ENCODE data around the gene AQP12A. TPM values are rescaled to one million over a fixed set of nuclear protein-coding genes. Genes with fewer than 3 reads are reported as not detected.
A peak's percentile ranks its signal among the peaks of the same experiment; 100 is the strongest.
"Not testable (repeated sequence)": the region's sequence is repeated elsewhere in the genome, so short reads cannot be mapped to it uniquely, and the experiment has no call there.

AQP12A gene
- polyA plus RNA-seq, 1 donor from 2014 or later: not detected

DNA sequence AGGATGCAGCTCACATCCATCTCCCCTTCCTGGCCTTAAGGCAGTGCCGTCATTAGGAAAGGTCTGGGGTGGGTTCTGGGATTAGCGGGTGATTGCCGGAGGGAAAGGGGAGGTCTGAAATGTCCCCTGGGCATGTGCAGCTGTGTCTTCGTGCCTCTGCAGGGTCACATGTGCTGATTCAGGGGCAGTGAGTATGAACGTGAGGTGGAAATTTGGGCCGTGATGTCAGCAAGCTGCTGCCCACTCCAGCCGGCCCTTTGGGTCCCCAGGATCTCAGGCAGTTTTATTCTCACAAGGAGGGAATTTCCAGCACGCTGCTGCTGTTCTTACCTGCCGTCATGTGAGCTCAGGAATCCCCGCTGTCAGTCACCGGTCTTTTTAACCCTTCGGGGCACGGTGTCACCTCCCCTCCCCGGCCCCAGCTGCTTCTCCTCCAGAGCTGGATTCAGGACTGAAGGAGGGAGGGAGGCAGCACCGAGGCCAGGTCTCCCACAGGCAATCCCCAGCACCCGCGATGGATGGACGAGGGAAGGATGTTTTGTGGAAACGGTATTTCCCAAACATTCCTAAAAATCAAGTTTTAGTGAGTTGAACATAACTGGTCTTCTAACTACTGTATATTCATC, 42.9 kb upstream of the AQP12A start:
- Mint-ChIP-seq H3K27ac (peak overlapping the region in 1 of 3 donors; percentile 20), H3K4me3 (no peak overlapping the region), H3K36me3 (no peaks in the 10 kb centered on the region), H3K27me3 (peaks cover 38% of the 10 kb centered on the region), H3K9me3 (peaks cover 0 to 4% (median 2%) of the 10 kb centered on the region in 3 donors), H3K4me1 (peaks cover 0 to 2% (median 2%) of the 10 kb centered on the region in 3 donors)

DNA sequence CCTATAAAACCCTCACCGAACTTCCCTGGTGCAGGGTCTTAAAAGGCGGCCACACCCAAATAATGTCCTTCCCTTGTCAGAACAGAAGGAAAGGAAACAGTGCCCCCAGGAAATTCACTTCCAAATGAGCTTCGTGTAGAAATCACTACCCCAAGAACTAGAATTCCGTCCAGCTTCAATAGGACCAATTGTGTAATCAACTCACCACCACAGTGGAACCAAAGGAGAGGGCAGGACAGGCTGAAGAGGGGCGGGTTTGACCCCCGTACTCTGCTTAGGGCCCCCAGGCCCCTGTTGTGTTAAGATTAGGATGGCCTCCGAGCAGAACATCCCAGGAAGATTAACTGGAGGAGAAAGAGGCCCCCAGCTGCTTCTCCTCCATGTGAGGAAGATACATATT, 42.3 kb upstream of the AQP12A start:
- H3K27ac Mint-ChIP-seq: no peak overlapping the region
- peaks cover 38% of the 10 kb centered on the region for H3K27me3 Mint-ChIP-seq
- peaks cover 0 to 2% (median 2%) of the 10 kb centered on the region in 3 donors for H3K4me1 Mint-ChIP-seq
- H3K36me3 Mint-ChIP-seq: no peaks in the 10 kb centered on the region
- peaks cover 0 to 4% (median 2%) of the 10 kb centered on the region in 3 donors for H3K9me3 Mint-ChIP-seq
- no peak overlapping the region for H3K4me3 Mint-ChIP-seq

DNA sequence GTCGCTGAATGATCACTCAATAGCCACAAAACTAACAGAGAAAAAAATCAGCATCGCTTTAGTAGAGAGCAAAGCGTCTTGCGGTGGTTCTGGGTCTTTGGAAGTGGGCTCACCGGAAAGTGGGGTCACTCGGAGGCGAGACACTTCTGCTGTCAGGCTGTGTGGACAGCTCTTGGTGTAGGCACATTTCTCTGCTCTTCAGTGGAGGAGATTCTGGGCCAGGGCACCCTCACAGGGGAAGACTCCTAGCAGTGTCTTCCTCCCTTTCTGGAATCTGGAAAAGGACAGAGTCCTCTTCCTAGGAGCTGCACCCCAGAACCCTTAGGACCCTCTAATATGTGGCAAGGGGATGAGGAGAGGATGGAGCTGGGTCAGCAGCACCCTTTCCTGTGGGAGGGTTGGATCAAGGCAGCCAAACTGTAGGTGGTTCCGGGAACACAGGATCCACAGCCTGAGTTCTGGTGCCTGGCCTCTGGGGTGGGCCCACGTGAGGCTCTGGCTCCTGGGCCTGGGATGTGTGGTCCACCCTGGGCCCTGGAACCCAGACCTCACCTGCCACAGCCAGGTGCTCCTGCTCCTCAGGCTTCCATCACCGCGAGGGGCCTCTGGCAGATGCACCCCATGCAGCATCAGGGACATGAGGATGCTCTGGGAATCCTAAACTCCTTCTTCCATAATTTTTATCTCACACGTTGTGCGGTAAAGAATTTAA, 41.3 kb upstream of the AQP12A start:
- Mint-ChIP-seq H3K27me3 (peaks cover 47% of the 10 kb centered on the region), H3K36me3 (no peaks in the 10 kb centered on the region), H3K4me3 (no peak overlapping the region), H3K4me1 (peaks cover 0 to 4% (median 4%) of the 10 kb centered on the region in 3 donors), H3K9me3 (peaks cover 0 to 4% (median 2%) of the 10 kb centered on the region in 3 donors), H3K27ac (peak overlapping the region in 1 of 3 donors; percentile 24)

DNA sequence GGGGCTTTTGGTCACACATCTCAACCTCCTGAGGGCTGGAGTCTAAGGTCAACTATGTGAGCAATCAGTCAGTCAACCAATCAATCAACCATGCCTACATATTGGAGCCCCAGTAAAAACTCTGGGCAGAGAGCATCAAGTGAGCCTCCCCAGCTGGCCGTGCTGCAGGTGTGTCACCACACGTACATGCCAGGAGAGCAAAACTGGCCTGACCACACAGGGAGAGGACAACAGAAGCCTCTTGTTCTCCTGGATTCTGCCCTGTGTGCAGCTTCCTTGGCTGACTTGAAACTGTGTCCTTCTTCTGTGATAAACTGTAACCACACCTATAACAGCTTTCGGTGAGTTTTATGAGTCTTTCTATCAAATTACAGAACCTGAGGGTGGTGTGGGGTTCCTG, 40.5 kb upstream of the AQP12A start:
- peaks cover 0 to 5% (median 4%) of the 10 kb centered on the region in 3 donors for H3K4me1 Mint-ChIP-seq
- no peaks in the 10 kb centered on the region for H3K36me3 Mint-ChIP-seq
- peak overlapping the region in 1 of 3 donors; percentile 24 for H3K27ac Mint-ChIP-seq
- no peak overlapping the region for H3K4me3 Mint-ChIP-seq
- peaks cover 0 to 4% (median 2%) of the 10 kb centered on the region in 3 donors for H3K9me3 Mint-ChIP-seq
- H3K27me3 Mint-ChIP-seq: peaks cover 47% of the 10 kb centered on the region

DNA sequence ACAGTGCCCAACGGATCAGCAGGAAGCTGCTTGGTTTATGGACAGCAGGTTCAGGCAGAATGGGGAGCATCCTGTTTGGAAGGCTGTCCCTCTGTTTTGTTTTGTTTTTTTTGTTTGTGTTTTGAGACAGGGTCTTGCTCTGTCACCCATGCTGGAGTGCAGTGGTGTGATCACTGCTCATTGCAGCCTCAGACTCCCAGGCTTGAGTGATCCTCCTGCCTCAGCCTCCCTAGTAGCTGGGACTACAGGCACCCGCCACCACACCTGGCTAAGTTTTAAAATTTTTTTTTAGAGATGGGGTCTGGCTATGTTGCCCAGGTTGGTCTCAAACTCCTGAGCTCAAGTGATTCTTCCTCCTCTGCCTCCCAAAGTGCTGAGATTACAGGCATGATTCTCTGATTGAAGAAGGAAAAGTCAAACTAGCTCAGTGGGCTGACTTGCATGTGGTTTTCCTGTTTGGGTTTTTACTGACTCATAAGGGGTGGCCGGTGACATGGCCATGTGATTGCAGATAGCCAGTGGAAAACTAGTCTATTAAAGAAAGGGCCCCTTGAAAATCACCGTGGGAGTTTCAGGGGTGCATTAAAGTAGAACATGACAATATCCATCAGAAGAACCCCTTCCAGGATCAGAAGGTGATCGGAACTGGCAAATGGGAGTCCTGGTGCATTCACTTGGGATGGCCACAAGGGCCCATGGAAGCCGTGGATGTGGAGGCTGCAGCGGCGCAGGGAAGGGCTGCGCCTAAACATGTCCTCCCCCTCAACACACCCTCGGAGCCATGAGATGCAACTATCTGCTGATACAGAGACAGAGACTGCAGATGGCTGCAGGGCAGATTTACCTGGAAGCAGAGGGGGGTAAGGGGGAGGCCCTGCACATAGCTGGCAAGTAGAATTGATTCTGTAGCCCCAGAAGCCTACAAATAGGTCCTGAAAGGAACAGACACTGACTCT, 35.5 kb upstream of the AQP12A start:
- Mint-ChIP-seq H3K4me1 (peaks cover 0 to 9% (median 1%) of the 10 kb centered on the region in 3 donors), H3K36me3 (no peaks in the 10 kb centered on the region), H3K27ac (no peak overlapping the region), H3K27me3 (peaks cover 21% of the 10 kb centered on the region), H3K9me3 (peaks cover 0 to 4% (median 4%) of the 10 kb centered on the region in 3 donors), H3K4me3 (no peak overlapping the region)

DNA sequence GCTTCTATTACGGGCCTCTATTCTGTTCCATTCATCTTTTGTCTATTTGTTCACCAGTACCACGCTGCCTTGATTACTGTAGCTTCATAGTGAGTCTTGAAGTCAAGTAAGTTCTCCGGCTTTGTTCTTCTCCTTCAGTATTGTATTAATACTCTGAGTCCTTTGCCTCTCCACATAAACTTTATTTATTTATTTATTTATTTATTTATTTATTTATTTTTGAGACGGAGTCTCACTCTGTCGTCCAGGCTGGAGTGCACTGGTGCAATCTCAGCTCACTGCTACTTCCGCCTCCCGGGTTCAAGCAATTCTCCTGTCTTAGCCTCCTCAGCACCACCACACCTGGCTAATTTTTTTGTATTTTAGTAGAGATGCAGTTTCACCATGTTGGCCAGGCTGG, 31.8 kb upstream of the AQP12A start:
- H3K4me3 Mint-ChIP-seq, H3K27ac Mint-ChIP-seq, H3K36me3 Mint-ChIP-seq, H3K9me3 Mint-ChIP-seq, H3K27me3 Mint-ChIP-seq, H3K4me1 Mint-ChIP-seq: not testable (repeated sequence)

DNA sequence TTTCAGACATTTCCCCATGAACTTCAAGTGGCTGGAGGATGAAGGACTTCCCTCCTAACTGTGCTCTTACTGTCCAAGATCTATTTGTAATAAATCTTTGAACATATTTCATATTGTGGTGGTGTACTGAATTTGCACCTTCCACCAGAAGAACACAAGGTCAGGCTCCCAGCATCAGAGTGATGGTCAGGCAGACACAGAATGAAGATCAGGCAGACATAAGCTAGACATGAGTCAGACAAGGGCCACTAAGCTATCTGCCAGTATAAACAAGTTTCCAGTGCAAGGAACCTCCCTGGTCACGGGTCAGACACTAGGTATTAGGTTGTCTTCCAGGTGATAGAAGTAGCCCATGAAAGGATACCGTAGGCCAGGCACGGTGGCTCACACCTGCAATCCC, 29.0 kb upstream of the AQP12A start:
- Mint-ChIP-seq H3K27ac (no peak overlapping the region), H3K27me3 (peaks cover 2% of the 10 kb centered on the region), H3K4me1 (no peaks in the 10 kb centered on the region), H3K9me3 (peaks cover 2 to 13% (median 6%) of the 10 kb centered on the region in 3 donors), H3K4me3 (no peak overlapping the region), H3K36me3 (no peaks in the 10 kb centered on the region)

DNA sequence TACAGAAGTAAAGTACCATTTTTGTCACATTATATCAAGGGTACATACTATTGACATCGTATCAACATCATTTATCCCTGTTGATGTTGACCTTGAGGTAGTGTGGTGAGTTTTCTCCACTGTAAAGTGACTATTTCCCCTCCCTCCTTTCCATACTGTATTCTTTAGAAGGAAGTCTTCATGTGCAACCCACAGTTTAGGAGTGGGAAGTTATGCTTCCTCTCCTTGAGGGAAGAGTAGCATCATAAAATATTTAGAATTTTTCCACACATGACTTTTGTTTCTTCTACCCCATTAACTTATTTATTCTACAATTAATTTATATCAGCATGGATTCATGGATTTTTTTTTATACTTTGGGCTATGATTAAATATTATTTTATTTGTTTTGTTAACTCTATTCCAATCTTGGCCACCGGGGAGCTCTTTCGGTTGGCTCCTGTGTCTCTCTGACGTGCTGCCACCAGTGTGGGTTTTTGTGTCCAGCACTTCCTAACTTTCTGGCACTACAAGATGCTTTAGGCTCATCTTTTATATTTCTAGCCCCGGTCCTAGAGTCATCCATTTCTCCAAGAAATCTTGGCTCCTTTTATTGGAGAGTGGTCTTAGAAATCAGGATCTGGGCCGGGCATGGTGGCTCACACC, 28.0 kb upstream of the AQP12A start:
- Mint-ChIP-seq H3K9me3 (peaks cover 2 to 13% (median 8%) of the 10 kb centered on the region in 3 donors), H3K4me3 (no peak overlapping the region), H3K27ac (no peak overlapping the region), H3K36me3 (no peaks in the 10 kb centered on the region), H3K4me1 (no peaks in the 10 kb centered on the region), H3K27me3 (peaks cover 2% of the 10 kb centered on the region)

DNA sequence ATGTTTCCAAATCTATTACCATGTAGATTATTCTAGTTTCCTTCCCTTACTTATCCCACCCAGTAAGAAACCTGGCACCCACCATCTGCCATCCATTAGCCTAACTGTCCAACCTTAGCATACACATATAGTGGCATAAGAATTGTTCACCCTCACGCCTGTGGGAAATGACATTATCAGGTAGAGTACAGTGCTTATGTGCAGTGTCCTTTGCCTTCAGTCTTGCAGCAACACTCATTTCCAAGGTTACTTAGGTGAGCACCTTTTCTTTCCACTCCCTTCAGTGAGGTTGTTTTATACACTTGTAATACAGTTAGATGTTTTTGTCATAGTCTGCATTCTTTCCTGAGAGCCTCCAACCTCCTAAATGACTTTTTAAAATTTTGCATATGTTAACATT, 27.0 kb upstream of the AQP12A start:
- no peaks in the 10 kb centered on the region for H3K4me1 Mint-ChIP-seq
- H3K27me3 Mint-ChIP-seq: peaks cover 2% of the 10 kb centered on the region
- no peak overlapping the region for H3K4me3 Mint-ChIP-seq
- H3K36me3 Mint-ChIP-seq: no peaks in the 10 kb centered on the region
- H3K27ac Mint-ChIP-seq: no peak overlapping the region
- H3K9me3 Mint-ChIP-seq: peaks cover 2 to 13% (median 8%) of the 10 kb centered on the region in 3 donors

DNA sequence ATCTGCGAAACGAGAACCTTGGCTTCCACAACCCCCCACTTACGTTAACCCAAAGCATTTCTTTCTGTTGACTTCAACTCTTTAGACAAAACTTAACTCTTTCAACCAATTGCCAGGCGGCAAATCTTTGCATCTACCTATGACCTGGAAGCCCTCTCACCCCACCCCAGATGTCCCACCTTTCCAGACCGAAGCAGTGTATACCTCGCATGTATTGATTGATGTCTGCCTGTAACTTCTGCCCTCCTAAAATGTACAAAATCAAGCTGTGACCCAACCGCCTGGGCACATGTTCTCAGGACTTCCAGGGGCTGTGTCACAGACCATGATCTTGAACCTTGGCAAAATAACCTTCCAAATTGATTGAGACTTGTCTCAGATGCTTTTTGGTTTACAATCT, 21.3 kb upstream of the AQP12A start:
- H3K27me3 Mint-ChIP-seq: peaks cover 16% of the 10 kb centered on the region
- H3K27ac Mint-ChIP-seq: no peak overlapping the region
- H3K9me3 Mint-ChIP-seq: peaks cover 0 to 5% (median 2%) of the 10 kb centered on the region in 3 donors
- no peak overlapping the region for H3K4me3 Mint-ChIP-seq
- H3K36me3 Mint-ChIP-seq: no peaks in the 10 kb centered on the region
- H3K4me1 Mint-ChIP-seq: no peaks in the 10 kb centered on the region

DNA sequence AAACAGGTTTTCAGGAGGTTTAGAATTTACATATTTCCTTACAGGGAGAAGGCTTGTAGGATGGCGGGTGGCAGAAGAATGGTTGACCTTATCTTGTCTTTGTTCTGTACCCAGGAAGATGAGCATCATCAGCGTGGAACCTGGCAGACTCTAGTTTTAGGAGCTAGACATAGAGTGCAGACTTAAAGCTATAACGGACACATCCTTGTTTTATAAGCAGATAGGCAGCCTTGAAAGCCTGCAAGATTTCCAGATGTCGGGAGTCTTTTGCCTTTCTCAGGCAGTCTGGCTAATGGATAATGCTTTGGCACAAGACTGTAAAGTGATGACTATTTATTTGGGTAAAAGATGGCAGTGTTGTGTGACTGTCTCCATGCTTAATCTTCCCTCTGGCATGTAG, 20.7 kb upstream of the AQP12A start:
- Mint-ChIP-seq H3K4me3 (no peak overlapping the region), H3K9me3 (peaks cover 0 to 4% (median 2%) of the 10 kb centered on the region in 3 donors), H3K36me3 (no peaks in the 10 kb centered on the region), H3K27ac (no peak overlapping the region), H3K27me3 (peaks cover 16% of the 10 kb centered on the region), H3K4me1 (no peaks in the 10 kb centered on the region)

DNA sequence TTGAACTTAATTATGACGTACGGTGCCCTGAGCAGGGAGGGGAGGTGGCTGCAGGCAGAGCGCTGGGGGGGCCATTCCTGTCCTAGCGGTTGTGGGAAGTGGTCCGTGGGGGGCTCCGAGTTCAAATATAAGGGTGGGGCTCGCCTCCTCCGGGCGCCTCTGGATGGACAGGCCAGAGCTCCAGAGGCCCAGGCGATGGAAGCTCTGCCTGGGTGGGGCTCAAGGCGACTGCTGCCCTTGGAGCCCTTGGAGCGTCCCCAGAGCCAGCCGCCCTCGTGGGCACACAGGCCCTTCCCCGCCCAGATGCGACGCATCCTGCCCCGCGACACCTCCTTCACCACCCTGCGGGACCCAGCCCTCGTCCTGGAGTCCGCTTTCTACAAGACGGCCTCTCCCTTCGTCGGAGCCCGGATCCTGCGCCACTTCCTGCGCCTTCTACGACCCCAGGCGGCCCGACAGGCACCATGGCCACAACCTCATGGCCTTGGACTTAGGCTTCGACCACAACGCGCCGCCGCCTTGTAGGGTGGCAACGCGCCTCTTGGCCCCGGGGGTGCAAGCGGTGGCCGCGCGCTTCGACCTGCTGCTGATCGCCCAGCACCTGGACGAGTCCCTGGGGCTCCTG, 19.5 kb upstream of the AQP12A start:
- H3K4me3 Mint-ChIP-seq: no peak overlapping the region
- H3K9me3 Mint-ChIP-seq: peaks cover 0 to 2% (median 0%) of the 10 kb centered on the region in 3 donors
- no peaks in the 10 kb centered on the region for H3K4me1 Mint-ChIP-seq
- H3K27ac Mint-ChIP-seq: no peak overlapping the region
- H3K27me3 Mint-ChIP-seq: peaks cover 16% of the 10 kb centered on the region
- no peaks in the 10 kb centered on the region for H3K36me3 Mint-ChIP-seq

DNA sequence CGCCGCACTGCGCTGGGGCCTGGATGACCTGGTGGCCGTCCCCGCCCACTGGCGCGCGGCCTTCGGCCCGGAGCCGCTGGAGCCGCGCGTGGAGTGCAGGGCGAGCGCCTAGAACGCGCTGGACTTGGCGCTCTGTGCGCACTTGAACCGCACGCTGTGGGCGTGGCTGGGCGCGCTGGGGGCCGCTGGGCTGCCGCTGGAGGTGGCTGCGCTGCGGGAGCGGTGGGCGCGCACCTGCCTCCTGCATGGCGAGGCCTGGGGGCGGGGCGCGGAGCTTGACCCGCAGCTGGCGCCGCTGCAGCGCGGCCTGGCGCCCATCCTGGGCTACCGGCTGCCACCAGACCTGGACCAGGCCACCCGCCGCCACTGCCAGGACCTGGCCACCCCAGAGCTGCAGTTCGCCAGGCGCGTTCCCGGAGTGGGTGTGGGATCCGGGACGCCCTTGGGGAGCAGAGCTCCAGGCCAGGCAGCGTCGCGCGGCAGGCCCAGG, 18.9 kb upstream of the AQP12A start:
- peaks cover 16% of the 10 kb centered on the region for H3K27me3 Mint-ChIP-seq
- no peak overlapping the region for H3K4me3 Mint-ChIP-seq
- no peak overlapping the region for H3K27ac Mint-ChIP-seq
- H3K9me3 Mint-ChIP-seq: peaks cover 0 to 2% (median 0%) of the 10 kb centered on the region in 3 donors
- no peaks in the 10 kb centered on the region for H3K36me3 Mint-ChIP-seq
- no peaks in the 10 kb centered on the region for H3K4me1 Mint-ChIP-seq

DNA sequence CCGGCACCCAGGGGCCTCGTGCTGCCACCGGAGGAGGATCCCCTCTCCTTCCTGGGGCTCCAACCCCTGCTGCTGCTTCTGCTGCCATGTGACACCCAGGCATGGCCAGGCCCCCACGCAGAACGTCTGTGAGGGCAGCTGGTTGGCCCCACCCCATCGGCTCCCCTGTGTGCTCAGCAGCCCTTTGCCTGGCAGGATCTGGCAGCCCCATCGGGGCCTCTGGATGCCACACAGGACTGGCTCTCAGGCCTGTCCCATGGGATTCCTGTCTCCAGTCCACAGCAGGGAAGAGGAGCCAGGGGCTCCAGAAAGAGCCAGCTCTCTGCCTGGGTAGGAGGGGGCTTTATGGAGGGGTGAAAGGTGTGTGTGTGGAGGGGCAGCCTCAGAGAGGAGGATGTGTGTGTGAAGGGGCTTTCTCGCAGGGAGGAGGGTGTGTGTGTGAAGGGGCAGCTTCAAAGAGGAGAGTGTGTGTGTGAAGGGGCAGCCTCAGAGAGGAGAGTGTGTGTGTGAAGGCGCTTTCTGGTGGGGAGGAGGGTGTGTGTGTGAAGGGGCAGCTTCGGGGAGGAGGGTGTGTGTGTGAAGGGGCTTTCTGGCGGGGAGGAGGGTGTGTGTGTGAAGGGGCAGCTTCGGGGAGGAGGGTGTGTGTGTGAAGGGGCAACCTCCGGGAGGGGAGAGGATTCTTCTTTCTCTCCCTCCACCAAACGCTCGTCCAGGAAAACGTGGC, 17.0 kb upstream of the AQP12A start:
- not testable (repeated sequence) for H3K9me3 Mint-ChIP-seq, H3K4me1 Mint-ChIP-seq, H3K4me3 Mint-ChIP-seq, H3K36me3 Mint-ChIP-seq, H3K27ac Mint-ChIP-seq
- H3K27me3 Mint-ChIP-seq: peaks cover 16% of the 10 kb centered on the region

All from IgD-negative memory B cell (primary cell).